NCI-H187 (cell line): Measurements from ENCODE around the gene HNRNPA3.
"Not testable (repeated sequence)": the region's sequence is repeated elsewhere in the genome, so short reads cannot be mapped to it uniquely, and the experiment has no call there.

Experiments
- DNase-seq, 2 experiments: peaks; one replicate each; lab custom pipeline; 2025; lab: John Stamatoyannopoulos, UW

The HNRNPA3 gene

GRCh38 chr2:177212106-177212890 lies at the start of gene HNRNPA3:
Gene HNRNPA3 (plus strand): TSS chr2:177212794. CDS start chr2:177212800, 6 bp downstream.
- peak; percentile 86 to 88 for DNase-seq

DNA sequence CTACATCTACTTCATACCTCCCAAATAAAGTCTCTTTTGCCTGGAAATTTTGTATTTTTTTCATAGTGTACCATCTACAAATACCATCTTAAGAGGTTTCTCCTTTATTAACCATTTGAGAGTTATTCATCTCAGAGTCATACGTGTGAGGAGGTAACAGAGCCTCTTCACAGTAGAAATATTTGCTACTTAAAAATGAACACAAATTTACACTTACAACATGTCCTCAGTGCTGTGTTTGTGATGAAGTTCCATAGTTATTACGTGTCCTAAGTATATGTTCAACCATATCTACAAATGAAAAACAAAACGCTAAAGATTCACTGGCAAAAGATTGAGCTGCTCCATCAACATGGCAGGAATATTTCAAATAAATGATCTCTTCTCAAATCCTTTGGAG lies 48.5 kb upstream of the HNRNPA3 start:
- no peak for DNase-seq

DNA sequence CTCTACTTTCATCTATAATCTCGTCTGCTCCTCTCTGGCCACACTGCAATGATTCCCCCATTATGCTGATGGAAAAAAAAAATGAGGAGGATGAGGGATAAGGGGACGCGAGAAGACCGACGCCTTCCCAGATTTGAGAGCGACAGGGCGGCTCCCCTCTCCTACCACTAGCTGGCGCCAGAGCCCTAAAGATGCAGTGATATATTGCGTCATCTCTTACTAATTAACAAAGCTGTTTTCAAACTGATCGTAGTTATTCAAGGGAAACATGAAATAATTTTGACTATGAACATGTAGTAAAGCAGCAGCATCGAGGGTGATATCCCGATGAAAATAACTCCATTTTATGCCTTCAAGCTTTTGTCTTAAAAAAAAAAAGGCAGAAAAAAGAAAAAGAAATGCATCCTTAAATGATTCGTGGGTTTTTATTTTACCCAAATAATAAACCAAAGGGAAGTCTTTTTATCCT lies 48.0 kb upstream of the HNRNPA3 start:
- peak; percentile 37 for DNase-seq

DNA sequence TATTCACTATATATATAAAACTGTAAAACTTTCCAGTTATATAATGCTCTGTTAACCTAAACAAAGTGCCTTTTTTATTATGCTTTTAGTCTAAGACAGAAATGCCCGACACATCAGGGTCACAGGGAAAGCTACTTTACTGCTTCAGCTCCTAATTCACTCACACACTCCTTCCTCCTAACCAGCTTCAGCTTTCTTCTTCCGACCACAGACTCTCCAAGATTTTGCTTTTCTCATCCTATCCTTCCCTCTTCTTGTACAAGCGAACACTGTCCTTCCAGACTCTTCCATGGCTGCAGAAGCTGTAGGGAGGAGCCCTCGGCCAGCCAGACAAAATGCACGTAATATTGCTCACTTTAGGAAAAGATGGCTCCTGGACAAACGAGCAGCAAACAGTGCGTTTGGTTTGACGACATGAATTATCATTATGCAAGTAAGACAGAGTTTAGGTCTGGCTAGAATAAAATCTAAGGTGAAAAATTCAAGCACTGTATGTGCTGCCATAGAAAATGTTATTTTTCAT lies 47.5 kb upstream of the HNRNPA3 start:
- no peak for DNase-seq

- no peak for DNase-seq
Measured at GRCh38 chr2:177165721-177166711, 46.6 kb upstream of the HNRNPA3 start.

GRCh38 chr2:177169810-177170514 lies 42.6 kb upstream of the HNRNPA3 start:
- peak; percentile 61 to 65 for DNase-seq

DNA sequence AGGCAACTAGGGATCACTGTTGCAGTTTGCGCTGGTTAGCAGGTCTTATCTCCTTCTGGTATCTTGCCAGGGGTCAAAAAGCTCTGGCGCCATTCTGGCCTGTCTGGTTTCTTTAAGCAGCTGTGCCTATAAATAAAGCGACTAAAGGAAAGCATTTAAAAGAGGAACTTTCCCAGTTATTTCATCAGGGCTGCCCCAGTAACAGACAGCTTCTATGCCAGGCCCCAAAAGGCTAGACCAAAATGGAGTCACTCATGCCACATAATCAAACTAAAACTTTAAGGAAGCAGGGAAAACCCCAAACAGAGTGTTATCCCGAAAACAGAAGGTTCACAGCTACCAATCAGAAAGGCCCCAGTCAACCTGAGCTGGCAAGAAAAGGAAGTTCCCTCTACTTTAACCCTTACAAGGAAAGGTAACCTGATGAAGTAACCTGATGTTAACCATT lies 41.2 kb upstream of the HNRNPA3 start:
- DNase-seq, result no peak

DNA sequence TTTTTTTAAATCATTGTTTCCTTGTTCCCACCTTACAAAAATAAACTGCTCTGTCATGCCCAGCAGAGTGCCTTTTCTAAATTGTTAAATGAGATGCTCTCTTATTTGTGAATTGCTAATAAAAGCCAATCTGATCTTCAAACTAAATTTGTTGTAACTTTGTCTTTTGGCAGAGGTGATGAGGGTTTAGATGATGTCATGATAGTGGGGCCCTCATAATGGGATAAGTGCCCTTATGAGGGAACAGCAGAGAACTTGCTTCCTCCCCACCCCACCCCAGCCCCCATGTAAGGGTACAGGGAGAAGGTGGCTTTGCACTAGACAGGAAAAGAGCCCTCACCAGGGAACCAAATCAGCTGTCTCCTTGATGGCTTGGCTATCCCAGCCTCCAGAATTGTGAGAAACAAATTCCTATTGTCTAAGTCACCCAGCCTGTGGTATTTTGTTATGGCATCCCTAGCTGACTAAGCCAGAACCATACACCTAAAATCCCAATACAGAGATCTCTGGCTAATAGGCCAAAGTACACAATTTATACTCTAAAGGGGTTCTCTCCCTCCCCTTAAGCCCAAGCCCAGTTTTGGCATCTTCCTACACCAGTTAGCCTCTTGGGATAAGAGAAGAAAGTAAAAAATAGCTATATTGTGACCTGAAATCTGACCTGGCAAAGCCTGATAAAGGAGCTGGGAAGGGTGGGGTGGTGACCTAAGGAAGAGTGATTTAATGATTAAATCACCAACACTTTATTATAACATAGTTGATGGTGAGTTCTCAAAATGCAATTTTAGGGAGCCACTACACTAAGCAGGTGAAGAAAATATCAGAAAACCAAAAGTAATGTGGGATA lies 40.3 kb upstream of the HNRNPA3 start:
- no peak for DNase-seq

DNA sequence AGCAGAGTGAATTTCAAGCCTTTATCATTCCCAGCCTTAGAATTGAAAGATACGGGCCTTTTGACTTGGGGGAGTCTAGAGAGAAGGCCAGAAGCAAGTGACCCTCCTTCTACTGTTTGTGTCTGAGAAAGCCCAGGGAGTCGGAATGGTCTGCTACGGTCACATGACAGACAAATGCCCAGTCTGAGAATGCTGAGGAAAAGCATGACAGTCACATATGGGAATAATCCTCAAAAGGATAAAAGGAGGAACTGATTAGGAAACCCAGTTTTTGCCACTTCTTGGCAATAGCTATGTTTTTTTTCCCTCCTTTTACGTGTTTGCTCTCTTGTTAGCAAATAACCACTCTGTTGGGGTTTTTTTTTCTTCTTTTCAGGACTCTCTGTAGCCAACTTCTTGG lies 38.1 kb upstream of the HNRNPA3 start:
- DNase-seq, result no peak

DNA sequence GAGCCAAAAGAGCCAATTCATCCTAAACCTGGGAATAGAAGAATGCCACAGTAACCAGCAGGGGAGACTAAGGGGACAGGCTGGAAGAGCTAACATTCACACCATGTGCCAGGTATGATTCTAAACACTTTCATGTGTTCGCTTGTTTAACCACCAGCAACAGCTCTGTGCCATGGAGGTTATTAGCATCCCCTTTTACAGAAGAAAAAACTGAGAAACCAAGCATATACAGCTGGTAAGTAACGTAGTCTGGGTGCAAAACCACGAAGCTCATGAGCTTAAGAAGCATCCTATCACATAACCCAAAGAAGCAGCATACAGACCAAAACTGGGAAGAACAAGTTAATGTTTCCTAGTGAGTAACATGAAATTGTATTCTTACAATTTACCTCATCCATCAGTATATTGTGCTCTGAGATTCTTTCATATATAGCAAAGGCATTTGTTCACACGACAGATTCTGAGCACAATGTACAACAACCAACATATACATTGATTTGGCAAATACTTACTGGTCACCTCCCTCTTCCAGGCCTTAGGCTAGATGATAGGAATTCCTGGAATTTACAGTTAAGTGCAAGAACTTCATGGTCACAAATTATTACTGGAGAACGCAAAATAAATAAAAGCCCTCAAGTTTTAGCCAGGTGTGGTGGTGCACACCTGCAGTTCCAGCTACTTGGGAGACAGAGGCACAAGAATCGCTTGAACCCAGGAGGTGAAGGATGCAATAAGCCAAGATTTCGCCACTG lies 36.5 kb upstream of the HNRNPA3 start:
- DNase-seq, result no peak

DNA sequence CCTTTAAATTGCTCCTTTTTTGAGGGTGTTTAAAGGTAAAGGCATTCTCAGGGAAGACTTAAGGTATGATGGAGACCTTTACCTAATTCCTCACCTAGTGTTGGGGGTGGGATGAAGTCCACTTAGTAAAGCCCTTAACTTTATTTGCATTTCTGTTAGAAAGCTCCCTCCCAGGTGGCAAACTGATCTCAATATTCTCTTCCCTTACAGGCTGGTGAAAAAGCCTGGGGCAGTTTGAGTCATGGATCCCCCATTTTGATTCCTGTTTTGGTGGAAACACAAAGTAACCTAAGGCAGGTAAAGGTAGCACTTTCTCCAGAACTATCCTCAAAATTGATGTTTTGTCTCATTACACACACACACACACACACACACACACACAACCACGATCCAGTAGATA lies 33.8 kb upstream of the HNRNPA3 start:
- DNase-seq, result no peak

DNA sequence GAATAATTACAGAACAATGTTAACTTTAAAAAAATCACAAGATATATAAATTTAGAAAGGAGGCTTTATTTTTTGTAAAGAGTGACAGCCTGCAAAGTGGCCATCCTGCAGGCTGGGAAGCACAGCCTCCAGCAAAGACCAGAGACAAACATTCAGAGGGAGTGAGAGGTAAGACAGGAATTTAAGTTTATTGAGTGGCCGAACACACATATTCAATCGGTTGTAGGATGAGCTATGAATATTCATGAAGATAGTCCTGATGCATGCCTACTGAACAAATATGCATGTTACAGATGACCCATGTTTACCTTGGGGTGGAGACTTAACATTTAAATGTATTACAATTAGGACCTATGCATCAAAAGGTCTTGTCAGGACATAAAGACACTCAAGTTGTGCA lies 33.4 kb upstream of the HNRNPA3 start:
- no peak for DNase-seq

GRCh38 chr2:177179671-177180070 lies 32.9 kb upstream of the HNRNPA3 start:
- DNase-seq, result not testable (repeated sequence)

DNA sequence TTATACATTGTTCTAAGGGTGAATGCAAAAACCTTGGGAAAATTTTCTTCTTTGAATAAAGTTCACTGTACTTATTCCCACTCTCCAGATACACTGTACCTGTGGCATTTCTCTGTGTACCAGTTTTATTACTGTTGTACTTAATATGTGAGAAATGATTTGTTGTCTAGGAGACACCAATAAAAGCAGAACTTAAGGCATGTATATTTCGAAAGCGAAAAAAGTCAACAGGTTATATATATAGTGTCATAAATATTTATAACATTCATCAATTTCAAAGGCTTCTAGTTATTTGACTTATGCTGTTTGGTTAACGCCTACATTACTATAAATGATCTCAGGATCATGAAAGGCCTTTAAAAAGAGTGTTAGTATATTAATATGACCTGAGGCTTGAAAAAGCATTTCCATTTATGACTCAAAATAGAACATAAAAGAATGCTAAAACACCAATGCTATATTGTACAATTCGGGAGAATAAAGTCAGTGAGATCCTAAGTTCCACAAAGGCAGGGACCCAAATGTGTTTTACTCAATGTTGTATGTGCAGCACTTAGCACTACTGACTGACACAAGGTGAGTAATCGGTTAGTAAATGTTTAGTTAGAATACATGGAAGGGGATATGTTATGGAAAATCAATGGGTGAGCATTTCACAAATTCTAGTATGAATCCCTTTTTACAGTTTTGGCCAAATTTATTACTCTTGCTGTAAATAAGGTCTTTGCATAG lies 32.2 kb upstream of the HNRNPA3 start:
- DNase-seq, result no peak

GRCh38 chr2:177183860-177184259 lies 28.7 kb upstream of the HNRNPA3 start:
- DNase-seq, result no peak

DNA sequence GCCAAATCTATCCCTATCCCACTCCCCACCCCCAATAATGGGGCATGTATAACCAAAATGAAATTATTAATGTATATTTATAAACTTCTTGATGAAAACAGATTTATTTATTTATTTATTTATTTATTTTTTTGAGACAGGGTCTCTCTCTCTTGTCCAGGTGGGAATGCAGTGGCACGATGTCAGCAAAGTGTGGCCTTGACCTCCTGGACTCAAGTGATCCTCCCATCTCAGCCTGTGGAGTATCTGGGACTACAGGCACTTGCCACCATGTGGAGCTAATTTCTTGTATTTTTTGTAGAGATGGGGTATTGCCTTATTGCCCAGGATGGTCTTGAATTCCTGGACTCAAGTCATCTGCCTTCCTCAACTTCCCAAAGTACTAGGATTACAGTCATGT lies 28.0 kb upstream of the HNRNPA3 start:
- no peak for DNase-seq

DNA sequence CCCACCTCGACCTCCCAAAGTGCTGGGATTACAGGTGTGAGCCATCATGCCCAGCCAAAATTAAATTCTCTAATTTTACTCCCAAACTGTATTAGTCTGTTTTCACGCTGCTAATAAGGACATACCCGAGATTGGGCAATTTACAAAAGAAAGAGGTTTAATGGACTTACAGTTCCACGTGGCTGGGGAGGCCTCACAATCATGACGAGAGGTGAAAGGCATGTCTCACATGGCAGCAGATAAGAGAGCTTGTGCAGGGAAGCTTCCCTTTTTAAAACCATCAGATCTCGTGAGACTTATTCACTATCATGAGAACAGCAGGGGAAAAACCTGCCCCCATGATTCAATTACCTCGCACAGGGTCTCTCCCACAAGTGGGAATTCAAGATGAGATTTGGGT lies 26.6 kb upstream of the HNRNPA3 start:
- DNase-seq, result not testable (repeated sequence)

DNA sequence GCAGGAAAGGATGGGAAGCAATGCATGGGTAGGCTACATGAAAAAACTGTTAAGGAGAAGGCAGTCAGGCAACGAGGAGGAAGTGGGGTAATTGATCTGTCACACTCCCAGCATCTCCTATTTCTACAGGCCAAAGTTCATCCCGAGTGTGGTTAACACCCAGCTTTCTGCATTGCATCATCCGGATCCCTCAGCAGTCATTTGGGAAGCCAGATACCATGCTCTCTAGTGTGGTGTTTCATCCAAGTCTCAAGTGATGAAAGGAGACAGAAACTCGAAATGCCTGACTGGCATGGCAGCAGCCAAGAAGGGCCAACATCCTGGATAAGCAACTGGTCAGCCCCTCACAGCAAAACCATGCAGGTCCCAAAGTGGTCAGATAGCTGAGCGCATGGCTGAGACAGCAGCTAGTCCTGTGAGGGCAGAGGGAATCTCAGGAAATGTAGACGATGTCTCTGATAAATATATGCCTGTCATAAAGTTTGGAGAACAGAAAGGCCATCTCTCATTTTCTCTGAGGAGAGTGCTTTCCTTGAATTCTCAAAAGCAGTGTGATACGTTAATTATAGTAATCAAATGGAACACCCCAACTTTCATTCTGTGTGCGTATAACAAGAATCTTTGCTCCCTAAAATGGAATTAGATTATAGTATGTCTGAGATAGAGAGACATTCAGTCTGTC lies 24.8 kb upstream of the HNRNPA3 start:
- no peak for DNase-seq
